ENCODE data around the gene DNAL1.

- TF ChIP-seq CTCF (conservative IDR thresholded peaks at IDR 0.05; ENCODE audit: low read depth, low read length) (no peak), EZH2 (IDR thresholded peaks at IDR 0.05; ENCODE audit: borderline replicate concordance, low read depth, low read length, poor library complexity, severe bottlenecking) (no peak)
Measured at GRCh38 chr14:73613046-73613383, 31.8 kb upstream of the DNAL1 start.

All from A673 (cell line).